C1 segment of cervical spinal cord (tissue), 14 donors: ENCODE results near the gene KIF4A.

ENCODE experiments used
- DNase-seq, 14 donors: peaks; one replicate each; lab custom pipeline; 2025; lab: John Stamatoyannopoulos, UW

KIF4A gene

DNA sequence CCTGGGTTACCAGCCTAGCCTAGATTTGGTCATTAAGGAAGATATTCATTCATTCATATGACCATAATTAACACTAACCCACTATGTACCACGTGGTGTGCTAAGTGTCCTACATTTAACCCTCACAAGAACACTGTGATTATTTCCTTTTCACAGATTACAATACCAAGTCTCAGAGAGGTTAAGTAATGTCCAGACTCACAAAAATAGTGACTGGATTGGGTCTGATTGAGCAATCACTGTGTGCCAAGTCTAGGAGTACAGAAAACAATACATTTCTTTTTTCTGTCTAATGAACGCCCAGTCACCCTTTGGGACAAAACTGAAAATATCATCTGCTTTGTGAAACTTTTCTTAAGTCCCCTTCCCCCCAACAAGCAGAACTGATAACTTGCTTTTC, 147.1 kb downstream of the KIF4A start:
- DNase-seq, result no peak

DNA sequence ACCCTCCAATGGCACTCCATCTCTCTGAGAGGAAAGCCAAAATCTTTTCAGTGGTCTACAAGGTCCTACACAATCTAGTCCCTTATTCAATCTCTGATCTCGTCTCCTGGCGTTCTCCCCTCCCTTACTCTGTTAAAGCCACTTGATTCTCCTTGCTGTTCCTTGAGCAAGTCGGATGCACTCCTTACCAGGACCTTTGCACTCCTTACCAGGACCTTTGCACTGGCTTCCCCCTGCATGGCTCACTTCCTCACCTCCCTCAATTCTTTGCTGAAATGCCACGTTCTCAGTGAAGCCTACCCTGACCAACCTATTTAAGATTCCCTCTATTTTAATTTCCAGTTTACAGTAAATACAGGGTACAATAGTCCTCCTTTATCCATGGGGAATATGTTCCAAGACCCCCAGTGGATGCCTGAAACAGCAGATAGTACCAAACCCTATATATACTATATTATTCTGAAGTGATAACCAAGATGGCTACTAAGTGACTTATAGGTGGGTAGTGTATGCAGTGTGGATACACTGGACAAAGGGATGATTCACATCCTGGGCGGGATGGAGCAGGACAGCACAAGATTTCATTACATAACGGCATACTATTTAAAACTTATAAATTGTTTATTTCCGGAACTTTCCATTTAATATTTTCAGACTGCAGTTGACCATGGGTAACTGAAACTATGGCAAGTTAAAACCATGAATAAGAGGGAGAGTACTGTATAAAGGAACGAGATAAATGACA, 148.2 kb downstream of the KIF4A start:
- no peak for DNase-seq

DNA sequence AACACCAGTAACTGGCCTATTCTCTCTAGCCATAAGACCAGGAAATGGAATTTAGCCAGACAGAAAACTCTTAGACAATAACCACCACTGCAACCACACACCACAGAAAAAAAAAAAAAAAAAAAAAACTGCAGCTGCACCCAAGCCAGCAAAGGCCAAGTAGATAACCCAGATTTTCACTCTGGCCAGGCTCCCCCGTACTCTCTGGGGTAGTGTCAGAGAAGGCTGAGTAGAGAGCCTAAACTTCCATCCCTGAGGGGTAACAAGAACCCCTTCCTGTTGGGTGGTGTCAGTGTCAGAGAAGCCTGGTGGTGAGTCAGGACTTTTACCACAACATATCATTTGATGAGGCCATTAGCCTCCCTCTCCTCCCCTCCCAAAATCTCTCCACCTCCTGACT, 149.1 kb downstream of the KIF4A start:
- no peak for DNase-seq

DNA sequence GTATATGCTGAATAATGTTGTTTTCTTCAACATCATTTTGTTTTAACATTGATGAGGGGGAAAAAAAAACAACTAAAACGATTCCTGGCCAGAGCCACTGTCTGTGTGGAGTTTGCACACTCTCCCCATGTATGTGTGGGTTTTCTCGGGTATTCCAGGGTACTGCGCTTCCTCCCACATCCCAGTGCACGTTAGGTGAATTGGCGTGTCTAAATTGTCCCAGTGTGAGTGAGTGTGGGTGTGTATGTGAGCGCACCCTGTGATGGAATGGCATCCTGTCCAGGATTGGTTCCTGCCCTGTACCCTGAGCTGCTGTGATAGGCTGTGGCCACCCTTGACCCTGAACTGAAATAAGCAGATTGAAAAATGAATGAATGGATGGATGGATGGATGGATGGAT, 152.3 kb downstream of the KIF4A start:
- DNase-seq, result no peak

DNA sequence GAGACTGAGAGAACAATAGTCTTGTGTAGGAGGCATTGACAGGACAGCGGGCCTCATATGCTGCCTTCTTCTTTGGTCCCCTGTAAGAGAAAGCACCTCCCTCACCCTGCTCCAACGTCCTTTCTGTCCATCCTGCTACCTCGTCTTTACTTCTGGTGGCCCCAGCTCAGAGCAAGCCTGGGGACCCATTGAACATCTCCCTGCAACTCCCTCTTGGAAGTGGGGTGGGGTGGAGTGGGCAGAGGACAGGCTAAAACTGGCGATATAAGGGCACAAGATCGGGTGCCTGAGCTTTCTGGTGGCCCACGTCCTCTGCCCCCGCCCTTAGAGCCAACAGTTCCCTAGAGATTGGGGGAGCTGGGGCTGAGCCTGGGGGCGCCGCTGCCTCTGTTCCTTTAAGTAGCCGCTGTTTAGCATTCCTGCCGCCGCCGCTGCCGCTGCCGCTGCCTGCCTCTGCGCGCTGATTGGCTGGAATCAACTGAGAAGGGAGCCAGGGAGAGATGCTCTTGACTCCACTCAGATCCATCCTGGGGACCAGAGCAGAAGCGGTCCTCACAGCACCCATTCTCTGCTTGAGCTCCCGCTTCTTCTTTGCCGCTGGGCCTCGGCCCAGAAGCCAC, 154.5 kb downstream of the KIF4A start, which contains the start of gene DLG3:
Gene DLG3, plus strand, starts transcription at position 510 of the 620 bp plus-strand sequence. CDS start 367 bp downstream, outside the sequence.
- DNase-seq, result peak in 12 of 14 donors; percentile 3 to 75 (median 35)

DNA sequence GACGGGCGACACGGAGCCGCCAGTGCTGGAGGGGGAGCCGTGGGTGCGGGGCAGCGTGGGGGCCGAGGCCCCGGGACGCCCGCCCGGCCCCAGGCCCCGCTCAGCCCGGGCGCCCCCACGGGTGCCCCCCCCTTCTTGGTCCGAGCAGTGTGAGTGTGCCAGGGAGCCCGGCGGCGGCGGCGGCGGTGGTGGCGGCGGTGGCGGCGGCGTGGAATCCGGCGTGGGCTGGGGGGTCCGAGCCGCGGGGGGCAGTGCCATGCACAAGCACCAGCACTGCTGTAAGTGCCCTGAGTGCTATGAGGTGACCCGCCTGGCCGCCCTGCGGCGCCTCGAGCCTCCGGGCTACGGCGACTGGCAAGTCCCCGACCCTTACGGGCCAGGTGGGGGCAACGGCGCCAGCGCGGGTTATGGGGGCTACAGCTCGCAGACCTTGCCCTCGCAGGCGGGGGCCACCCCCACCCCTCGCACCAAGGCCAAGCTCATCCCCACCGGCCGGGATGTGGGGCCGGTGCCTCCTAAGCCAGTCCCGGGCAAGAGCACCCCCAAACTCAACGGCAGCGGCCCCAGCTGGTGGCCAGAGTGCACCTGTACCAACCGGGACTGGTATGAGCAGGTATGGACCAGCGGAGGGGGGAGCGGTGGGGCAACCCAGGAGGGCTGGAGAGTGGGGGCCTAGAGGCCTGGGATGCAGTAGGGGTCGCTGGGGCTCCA, 155.2 kb downstream of the KIF4A start:
- DNase-seq, result peak in 1 of 14 donors; percentile 37

DNA sequence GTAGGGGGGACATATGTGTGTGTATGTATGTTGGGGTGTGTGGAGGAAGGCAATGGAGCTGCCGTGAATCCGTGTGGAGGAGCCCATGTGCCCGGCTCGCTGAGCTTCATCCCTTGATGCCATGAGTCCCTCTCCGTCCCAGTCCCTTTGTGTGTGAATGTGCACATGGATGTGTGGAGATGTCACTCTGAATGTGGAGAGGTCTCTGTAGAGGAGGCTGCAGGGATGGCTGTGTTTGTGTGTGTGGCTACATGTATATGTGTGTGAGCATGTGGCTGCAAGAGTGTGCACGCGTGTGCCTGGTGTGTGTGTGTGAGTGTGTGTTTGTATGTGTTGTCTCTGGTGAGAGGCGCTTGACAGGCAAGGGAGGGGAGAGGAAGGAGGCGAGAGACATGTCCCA, 156.0 kb downstream of the KIF4A start:
- peak in 1 of 14 donors; percentile 23 for DNase-seq

DNA sequence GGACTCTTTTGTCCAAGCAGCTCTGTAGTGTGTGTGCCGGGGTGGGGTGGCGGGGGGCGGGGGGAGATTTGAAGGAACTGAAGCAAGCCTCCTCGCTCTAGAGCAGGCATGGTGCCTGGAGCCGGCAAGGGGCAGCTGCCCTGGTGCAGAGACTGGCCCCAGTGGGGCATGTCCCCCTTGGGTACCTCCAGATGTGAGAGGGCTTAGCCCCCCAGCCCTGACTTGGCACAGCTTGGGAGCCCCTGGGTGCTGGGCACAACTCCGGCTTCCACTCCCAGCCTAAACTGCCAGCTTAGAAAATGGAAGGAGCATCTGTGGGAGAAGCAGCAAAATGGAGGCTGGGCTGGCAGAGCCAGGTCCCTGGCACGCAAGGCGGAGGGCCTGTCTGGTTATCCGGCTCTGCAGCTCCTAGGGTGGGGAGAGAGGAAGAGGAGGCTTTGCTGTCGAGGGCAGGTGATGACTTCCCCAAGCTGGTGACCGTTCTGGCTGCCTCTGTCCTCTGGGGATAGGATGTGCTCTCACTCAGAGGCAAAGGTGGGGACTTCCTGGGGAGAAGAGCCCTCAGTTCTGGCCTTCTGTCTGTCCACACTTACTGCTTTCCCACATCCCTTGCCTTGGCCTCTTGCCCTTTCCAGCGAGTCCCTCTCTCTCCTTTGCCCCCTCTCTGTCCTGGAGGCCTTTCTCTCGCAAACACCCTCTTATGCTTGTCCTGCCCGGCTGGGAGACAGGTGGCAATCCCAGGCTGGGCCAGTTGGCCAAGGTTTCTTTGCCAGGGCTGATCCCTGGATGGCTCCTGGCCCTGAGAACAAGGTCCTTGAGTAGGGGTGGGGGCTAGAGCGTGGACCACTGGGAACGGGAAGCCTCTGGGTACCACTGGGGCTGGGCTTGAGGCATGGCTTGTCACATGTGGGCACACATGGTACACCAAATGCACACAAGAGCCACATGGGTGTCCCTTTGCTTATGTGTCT, 156.8 kb downstream of the KIF4A start:
- DNase-seq, result no peak

DNA sequence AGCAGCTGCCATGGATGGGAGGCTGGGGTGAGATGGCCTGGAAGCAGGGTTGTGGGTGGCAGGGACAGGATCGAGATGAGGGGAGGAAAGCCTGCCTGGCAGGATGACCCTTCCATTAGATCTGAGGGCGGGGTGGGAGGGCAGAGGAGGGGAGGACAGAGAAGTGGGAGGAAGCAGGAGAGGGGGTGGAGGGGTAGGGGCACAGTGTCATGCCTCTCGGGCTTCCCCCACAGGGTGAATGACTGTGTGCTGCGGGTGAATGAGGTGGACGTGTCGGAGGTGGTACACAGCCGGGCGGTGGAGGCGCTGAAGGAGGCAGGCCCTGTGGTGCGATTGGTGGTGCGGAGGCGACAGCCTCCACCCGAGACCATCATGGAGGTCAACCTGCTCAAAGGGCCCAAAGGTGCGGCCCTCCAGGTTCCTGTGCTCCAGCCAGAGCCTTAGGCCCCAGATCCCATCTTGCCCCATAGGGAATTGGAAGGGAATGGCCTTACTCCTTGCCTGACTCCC, 159.6 kb downstream of the KIF4A start:
- DNase-seq, result no peak

DNA sequence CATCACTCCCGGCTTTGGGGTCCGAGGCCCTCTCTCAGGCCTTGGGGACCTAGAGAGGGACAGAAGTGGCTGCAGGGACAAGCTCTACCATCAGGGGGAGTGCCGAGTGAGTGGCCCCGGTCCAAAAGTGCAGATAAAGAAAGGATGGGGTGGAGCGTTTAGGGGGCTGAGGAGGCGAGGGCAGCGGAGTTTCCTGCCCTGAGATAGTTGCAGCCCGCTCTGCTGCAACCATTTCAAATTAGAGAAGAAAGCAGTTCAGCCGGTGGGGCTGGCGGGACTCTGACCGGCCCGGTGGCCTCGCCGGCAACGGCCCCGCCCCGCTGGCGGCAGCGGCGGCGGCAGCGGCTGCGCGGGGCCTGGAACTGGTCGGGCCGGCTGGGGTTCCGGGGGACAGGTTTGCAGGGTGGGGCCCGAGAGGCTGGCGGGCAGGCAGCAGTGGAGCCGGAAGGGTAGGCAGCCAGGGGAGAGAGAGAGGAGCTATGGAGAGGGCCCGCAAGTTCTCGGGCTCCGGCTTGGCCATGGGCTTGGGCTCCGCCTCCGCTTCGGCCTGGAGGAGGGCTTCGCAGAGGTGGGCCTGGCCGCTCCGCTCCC, 162.3 kb downstream of the KIF4A start:
- DNase-seq, result peak in 6 of 14 donors; percentile 1 to 34 (median 14)

DNA sequence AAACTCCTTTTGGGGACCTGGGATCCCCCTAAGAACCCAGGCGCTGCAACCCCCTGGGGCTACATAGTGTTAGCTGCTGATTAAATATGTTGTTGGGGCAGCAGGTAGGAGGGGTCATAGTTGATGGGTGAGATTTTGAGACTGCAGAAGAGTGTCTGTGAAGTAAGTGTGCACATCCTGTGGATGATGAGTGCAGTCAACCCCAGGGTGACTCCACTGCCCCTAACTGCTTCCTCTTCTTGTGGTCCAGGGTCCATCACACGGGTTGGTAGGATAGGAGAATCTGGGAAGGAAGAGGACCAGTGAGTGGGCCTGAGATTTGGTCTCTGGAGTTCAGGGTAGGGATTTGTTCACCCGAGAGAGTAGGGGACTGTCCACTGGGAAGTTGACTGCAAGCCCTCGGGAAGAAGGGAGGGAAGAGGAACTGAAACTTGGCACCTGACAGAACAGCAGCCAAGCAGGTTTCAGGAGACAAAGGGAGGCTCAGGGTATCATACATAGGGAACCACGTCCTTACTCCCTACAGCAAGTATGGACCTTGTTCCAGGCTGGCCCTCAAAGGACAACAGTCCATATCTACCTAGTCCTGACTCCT, 163.2 kb downstream of the KIF4A start:
- no peak for DNase-seq

DNA sequence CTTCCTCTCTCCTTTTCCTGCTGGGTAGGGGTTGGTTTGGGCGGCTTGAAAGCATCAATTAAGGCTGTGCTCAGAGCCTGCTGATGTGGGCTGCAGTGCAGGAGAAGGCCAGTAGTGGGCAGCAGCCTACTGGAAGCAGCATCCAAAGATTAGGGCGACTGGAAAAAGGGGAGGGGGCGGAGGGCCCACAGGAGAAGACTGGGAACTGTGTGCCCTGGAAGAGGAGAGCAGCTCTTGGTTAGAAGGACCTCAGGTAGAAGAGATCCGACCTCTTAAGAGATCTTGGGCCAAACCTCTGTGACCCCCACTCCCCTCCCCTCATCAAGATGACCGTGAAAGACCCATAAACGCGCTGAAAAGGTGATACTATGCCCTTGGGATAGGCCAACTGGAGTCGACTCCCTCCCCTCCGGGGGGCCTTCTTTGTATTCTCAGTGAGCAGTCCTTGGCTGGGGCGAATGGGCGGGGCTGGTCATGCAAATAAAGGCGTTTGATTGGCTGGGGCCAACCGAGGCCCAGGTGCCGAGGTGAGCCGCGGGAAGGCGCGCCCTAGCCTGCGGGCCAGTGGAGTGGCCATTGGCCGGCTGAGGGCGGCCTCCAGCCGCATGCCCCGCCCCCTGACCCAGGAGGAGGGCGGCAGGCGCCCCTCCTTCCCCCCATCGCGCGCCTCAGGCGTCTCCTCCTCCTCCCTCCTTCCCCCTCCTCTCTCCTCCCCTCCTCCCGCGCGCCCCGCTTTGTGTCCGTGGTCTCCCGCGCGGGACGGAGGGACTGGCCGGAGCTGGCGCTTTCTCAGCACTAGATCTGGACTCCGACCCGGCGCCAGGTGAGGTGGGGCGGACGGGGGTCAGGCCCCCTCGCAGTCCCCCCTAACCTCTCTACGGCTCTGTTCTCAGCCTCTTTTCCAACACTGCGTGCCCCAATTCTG, 164.8 kb downstream of the KIF4A start:
- DNase-seq, result peak in 3 of 14 donors; percentile 3 to 66 (median 23)

DNA sequence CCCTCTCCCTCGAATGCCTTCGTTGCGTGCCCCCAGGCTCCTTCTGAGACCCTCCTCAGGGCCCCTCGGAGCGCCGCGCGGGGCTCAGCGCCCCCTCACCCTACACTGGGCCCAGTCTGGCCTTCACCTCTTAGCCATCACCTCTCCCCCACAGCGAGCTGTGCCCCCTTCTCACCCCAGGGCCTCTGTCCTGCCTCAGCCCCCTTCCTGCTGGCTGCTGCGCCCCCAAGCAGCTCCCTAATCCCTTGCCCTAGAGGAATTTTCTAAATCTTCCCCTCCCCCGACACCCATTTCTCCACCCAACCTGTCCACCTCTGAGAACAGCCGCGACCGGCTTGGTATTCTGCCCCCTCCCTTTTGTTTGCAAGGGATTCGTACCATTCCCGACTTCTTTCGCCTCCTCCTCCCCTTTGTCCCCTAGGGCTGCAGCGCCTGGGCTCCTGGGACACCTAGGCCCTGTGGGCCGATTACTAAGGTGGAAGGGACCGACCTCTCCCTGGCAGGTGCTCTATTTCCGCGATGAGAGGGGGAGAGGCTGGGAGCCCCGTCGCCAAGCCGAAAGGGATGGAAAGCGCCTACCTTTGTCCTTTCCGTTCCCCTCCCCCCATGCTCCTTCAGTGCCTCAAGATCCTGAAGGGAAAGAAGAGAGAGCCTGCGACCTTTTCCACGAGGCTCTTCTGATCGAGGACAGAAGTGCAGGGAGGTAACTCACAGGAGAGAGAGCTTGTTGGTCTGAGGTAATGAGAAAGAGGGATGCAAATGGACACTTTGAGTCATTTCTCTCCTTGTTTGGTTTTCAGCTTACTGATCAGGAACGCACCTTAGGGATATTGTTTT, 165.7 kb downstream of the KIF4A start:
- DNase-seq, result peak in 1 of 14 donors; percentile 5

DNA sequence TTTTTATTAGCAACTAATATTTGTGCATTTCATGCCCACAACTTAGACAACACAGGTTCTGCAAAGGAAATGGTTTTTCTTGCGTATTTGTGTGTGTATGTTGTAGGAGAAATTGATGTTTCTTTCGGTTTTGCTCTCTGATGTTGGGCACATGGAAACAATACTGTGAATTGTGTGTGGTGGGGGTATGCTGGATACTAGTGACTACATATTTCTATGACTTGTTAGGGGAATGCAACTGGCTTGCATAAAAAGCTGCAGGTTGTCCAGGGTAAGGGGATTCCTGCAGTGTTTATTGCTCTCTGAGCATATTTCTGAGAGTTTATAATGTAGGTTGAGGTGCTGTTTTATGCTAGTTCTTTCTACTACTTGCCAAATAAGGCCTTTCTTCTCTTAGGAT, 166.4 kb downstream of the KIF4A start:
- DNase-seq, result no peak

DNA sequence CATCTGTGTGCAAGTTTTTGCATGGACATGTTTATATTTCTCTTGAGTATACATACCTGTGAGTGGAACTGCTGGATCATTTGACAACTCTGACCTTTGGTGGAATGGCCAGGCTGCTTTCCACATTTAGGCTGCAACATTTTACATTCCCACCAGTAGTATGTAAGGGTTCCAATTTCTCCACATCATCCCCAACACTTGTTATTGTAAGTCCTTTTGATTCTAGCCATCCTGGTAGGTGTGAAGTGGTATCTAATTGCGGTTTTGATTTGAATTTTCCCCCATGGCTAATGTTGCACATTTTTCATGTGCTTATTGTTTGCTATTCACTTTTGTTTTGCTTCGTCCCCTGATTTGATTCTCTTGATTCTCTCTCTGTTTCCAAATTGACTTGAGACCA, 171.1 kb downstream of the KIF4A start:
- no peak for DNase-seq

DNA sequence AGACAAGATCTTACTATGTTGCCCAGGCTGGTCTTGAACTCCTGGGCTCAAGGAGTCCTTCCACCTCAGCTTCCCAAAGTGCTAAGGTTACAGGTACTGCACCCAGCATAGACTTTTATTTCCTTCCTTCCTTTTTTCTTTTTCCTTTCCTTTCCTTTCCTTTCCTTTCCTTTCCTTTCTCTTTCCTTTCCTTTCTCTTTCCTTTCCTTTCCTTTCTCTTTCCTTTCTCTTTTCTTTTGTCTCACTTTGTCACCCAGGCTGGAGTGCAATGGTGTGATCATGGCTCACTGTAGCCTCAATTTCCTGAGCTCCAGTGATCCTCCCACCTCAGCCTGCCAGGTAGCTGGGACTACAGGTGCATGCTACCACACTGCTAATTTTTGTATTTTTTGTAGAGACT, 174.1 kb downstream of the KIF4A start:
- no peak for DNase-seq

DNA sequence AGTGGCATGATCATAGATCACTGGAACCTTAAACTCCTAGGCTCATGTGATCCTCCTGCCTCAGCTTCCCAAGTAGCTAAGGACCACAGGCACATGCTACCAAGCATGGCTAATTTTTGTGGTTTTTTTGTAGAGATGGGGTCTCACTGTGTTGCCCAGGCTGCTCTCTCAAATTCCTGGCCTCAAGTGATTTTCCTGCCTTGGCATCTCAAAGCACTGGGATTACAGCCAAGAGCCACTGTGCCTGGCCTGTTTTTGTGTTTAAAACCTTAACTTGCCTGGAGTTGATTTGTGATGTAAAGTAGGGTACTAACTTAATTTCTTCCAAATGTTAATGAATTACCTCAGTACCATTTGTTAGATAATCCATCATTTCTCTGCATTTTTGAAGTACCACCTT, 177.1 kb downstream of the KIF4A start:
- no peak for DNase-seq

DNA sequence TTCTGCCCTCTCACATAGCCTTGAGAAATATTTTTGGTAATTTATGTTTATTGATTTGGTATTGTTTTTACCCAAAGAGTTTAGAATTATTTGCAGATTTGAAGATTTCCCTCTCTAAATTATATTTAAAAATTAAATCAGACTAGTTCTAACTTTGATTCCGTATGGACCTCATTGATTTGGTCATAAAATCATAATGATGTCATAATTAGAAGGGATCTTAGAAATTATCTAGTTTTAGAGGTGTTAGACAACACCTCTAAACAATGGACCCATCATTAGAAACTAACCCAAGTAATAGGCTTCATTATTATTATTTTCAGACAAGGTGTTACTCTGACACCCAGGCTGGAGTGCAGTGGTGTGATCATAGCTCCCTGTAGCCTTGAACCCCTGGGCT, 178.8 kb downstream of the KIF4A start:
- DNase-seq, result no peak
